ENCODE measurements around the gene CEP70.
"Not testable (repeated sequence)": the region's sequence is repeated elsewhere in the genome, so short reads cannot be mapped to it uniquely, and the experiment has no call there.

Gene CEP70

DNA sequence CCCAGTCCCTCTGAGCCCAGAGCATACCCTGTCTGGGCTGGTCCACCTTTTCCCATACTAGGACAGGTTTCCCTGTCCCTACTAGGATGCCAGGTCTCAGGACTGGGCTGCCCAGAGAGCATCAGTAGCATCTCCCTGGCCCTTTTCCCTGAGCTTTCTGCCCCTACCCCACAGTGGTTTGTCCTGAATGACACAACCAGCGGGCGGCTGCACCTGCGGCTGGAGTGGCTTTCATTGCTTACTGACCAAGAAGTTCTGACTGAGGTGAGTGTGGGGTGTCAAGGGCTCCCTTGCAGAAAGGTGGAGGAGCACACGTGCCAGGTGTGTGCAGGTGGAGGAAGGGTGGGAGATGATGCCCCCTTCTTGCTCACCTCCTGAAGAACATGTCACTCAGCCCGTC is 126.1 kb downstream of the CEP70 start:
- DNase-seq = no peak

DNA sequence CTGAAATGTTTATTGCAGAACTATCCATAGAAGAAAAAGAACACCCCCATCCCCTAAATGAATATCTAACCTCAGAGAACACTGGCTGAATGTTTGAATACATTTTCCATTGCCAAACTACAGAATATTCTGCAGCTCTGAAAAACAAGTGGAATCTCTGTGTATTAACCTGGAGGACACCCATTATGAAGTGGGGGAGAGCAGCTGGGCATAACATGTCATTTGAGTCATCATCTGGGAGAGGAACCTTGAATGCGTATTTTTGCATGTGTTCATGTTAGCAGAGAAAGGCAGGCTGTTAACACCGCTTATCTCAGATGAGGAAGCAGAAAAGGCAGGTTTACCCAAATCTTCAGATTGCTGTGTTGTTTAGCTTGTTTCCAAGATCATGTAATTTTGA is 128.1 kb downstream of the CEP70 start:
- no peak for DNase-seq

DNA sequence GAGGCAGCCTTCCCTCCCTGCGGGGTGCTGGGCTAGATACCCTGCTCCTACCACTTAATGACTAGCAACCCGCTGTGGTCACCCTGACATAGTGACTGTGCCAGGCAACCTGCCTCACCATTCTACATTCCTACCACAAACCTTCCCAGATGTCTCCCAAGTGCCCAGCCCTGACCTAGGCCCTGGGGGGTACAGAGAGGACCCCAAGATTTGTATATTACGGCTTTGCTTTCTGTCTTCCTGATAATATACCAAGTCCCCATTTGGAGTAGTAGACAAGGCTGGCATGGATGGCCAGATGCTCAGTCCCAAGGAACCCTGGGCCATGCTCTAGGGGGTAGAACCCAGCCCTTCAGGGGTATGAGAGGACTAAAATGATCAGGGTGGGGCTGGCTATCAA is 128.6 kb downstream of the CEP70 start:
- DNase-seq = no peak

DNA sequence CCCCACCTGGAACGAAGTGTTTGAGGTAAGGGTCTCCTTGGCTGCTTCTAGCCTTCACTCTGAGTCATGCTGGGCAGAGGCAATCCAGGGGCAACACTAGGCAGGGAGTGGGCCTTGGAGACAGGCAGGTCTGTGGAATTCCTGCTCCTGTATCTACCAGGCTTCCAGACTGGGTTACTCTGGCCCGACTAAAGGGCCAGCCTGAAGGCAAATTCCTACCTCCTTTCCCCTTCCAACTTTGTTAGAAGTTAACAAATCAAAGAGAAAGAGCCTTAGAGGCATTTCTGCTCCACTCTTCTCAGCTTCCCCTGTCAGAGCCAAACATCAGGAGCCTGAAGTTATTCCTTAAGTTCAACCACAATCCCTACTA is 129.6 kb downstream of the CEP70 start:
- no peak for DNase-seq

DNA sequence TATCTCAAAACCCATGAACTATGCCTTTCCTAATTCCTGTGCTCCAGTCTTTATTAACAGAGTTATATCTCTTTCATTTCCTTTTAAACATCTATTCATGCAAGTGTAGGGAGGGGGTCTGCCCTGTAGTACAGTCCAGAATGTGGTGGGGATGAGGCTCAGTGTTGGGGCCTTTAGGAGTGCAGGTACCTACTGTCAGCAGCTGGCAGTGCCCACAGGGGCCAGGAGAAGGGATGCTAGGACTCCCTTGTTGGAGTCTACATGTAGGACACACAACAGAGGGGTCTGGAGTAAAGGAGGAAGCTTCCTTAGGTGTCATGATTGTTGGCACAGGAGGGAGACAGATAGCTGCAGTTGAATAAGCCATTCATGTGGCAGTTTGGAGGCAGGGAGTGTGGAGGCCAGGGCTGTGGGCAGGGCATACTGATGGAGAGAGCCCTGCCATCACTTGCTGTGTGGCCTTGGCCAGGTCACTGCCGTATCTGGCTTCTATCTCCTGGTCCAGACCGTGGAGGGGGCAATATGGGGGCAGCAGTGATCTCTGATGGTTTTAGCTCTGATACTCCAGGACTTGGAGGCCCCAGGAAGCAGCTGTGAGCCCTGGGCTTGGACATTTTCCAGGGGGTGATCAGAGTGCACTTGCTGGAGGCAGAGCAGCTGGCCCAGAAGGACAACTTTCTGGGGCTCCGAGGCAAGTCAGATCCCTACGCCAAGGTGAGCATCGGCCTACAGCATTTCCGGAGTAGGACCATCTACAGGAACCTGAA is 130.2 kb downstream of the CEP70 start:
- no peak for DNase-seq

DNA sequence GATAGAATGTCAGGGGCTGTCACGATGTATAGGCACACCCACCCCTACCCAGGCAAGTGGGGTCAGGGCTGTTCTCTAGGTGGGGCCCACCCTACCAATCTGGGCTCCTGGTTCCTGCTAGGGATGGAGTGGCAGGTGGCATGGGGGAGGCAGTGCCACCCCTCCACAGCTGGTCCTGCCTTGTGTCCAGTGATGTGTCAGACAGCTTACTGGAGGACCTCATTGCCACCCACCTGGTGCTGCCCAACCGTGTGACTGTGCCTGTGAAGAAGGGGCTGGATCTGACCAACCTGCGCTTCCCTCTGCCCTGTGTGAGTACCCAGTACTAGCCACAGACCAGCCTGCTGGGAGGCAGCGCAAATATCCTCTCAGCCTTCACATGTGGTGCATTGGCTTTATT is 132.2 kb downstream of the CEP70 start:
- no peak for DNase-seq

DNA sequence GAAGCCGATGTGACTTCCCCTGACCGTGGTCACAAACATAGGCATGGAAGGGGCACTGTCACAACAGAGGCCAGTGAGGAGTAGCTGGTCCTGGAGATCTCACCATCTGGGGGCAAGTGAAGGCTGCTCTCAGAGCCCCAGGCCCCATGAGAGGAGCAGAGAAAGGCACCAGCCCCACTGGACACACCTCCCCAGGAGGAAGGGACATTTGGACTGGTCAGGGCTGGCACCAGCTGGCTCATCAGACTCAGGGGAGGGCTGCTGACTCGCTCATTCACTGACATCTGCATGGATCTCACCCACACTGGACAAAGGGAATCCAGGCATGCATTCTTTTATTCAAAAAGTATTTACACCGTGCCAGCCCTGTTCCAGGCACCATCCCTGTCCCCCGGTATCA is 132.8 kb downstream of the CEP70 start:
- DNase-seq = no peak

DNA sequence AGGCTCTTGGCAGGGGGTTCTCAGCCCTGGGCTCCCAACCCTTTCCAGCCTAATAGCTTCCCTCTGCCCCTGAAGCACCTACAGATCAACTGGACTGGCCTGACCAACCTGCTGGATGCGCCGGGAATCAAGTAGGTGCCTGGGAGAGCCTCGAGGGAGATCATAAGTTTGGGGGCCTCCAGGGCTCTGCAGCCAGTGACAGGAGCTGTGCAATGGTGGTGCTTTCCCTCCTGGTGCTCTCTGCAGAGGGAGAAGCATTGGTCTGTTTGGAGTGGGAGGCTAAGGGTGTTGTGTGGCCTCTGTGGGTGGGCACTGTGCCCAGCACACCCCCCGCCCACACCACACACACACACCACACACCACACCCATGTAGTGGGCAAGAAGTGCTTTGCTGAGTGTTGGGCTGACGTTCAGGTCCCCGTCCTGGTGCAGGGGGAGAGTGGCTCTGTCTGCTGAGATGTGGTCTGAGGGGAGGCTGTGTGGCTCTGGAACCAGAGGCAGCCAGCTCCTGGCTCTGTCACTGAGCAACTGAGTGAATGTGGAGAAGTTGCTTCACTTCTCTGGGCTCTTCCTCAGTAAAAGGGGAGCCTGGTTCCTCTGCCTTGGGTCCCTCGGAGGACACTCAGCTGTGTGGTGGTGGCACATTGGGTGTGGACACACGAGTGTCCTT is 133.4 kb downstream of the CEP70 start:
- no peak for DNase-seq

DNA sequence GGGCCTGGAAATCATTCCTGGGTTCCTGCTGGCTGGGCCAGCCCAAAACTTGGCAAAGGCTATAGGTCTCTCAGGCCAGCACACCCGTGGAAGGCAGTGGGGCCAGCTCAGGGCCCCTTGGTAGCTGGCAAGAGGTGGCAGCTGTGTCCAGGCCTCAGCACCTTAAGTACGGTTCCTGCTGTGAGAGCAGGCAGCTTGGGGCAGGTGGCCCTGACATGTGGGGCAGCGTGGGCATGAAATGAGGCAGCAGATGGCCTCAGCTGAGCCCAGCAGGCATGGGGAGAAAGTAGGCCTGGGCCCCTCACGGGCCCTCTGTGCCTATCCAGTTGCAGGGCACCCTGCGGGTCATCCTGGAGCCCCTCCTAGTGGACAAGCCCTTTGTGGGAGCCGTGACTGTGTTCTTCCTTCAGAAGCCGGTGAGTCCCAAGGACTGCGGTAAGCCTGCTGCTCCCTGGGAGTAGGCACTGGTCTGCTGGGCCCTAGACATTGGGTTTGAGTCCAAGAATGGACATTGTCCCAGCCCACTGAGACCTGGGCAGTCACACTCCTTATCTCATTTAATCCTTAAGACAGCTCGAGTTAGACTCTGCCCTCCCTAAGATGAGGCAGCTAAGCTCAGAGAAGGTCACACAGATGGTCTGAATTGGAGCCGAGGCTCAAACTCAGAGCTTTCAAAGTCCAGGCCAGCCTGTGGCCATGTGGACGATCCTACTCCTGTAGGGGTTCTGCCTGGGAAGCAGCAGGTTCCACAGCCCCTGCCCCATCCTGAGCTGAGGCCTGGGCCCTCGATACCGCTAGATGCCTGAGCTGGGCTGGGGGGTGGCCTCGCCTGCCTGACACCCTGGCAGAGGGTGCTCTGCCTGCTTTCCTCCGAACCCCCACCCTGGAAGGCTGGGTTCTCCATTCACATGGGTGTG is 134.2 kb downstream of the CEP70 start:
- DNase-seq = no peak

DNA sequence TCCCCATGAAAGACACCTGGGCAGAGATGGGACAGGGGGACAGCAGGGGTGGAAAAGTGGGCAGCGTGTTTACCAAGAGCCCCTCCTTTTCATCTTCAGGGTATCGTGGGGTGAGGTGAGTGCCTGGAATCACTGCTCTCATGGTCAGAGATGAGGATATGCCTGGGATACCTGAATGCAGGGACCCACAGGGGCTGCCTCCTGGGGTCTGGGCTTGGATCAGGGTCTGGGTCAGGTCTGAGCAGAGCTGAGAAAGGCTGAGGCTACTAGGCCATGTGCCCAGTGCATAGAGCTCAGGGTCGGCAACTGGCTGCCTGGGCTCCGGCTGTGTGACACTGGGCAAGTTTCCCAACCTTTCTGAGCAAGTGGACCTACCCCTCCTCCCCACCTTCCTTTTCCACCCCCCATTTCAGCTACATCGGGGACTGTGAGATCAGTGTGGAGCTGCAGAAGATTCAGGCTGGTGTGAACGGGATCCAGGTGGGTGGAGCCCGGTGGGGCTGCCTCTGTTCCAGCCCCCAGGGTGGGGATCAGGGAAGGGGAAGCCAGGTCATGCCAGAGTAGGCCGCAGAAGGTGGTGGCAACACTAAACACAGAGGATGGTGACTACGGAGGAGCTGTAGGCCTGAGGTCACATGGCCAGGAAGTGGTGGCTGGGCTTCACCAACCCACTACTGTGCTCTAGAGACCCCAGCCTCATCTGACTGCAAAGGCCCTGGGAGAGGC is 135.1 kb downstream of the CEP70 start:
- DNase-seq = no peak

DNA sequence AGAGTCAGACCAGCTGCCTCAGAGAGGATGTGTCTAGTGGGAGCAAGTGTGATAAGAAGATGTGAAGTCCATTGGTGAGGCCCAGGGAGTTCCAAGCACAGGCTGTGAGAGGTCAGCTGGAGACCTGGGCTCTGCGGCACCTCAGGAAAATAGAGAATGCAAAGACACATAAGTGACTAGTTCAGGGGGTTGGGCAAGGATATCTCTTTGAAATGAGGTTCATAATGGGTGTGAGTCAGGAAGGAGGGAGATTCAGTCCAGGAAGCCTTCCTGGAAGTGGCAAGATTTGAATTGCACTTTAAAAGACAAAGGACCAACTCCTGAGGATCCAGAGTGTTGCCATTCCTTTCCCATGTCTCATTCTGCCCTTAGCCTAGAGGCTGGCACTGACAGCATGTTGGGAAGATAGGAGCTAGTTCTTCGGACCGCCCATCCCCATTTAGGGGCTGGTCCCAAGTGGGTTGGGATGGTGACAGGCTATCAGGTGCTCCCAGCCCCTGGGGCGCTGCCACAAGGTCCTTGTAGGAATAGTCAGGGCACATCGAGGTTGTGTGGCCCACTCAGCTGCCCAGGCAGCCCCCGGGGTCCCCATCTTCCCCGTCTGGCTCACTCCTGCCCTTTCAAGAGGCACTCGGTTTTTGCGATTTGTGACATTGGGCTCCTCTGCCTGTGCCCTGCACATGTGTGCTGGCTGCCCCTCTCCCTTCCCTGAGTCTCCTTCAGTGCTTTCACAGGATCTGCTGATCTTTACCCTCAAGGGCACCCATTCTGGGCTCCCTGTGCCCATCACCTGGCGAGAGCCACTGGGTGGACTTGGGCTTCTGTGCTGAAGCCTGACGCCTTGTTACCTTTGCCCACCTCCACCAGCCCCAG is 136.0 kb downstream of the CEP70 start:
- DNase-seq = no peak

DNA sequence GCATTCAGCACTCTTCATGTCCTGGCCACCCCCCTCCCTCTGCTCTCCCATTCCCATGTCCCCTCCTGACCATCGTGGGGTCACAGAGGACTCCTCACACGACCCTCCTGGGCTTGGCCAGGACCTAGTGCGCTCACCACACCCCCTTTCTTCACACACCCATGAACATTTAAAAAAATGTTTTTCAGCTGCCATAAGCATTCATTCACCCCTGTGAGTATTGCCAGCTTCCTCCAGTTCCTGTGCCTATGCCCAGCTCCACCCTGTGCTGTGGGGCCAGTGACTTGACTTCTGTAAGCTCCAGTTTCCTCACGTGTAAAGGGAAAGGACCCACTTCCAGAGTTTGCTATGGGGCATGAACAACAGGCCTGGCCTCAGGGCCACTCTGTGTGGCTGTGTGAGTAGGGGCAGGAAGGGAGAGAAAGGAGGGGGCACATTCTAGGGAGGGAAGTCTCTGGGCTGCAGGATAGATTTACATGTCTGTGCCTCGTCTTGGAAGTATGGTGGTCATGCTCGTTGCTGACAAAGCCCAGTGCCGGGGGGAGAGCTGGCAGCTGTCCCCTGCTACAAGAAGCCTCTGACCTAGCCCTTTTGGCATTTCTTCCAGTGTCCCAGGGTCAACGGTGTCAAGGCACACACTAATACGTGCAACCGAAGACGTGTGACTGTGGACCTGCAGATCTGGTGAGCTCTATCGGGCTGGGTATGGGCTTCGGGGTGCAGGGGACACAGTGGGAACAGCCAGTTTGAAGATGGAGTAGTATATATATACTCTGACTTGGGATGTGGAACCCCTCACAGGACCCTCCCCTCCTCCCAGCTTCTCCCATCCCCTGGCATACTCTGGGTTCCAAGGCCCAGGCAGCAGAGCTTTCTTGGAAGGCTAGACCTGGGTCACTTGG is 136.8 kb downstream of the CEP70 start:
- no peak for DNase-seq

DNA sequence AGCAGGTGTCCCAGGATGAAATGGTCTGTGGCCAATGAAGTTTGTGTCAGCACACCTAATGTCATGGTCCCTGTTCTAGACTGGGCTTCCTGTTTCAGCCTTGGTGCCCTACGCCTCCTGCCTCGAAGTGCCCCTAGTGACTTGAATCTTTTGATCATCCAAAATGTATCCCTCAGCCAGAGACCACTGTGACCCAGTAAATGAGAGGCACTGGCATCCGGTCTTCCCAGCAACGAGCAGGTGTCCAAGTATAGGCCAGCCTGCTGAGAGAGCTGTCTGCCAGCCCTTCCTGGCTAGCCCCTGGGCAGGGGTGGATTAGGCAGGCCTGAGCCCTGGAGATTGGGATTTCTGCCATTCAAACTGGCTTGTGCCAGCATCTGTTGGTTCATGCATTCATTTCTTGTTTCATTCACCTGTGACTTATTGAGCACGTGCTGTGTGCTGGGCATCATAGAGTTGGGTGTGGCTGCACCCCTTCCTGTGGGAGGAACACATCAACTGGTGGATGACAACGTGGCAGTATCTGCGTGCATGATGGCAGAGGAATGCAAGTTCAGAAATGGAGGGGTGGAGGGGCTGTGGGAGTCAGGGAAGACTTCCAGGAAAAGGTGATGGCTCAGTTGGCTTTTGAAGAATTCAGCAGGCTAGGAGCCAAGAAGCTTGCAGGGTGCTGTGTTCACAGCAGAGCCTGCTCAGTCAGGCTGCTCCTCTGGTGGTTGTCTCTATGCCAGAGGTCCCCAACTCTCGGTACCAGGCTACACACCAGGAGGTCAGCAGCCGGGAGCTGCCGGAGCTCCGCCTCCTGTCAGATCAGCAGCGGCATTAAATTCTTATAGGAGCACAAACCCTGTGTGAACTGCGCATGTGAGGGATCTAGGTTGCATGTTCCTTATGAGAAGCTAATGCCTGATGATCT is 138.0 kb downstream of the CEP70 start:
- no peak for DNase-seq

DNA sequence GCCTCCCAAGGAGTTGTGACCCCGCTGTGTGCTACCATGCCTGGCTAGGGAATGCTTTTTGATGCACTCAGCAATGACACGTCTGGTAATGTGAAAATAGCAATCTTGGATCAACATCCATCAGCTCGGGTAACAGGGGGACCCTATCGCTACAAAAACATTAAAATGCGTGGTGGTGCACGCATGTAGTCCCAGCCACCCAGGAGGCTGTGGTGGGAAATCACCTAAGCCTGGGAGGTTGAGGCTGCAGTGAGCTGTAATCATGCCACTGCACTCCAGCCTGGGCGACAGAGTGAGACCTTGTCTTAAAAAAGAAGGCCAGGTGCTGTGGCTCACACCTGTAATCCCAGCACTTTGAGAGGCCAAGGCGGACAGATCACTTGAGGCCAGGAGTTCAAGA is 140.1 kb downstream of the CEP70 start:
- not testable (repeated sequence) for DNase-seq

DNA sequence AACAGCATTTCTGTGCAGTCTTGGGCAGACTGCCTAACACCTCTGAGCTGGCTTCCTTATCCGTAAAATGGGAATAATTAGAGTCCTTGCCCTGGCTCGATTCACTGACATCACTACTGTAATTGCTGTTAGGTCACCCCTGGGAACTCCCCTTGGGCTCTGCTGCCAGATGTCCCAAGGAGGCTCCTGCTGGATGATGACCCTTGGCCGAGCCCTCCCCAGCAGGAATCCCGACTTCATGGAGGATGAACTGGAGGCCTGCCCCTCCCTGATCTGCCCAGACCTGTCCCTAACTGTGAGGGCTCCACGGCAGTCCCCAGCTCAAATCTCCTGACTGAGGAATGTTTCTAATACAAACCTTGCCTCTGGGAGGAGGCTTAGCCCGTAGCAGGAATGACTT is 141.6 kb downstream of the CEP70 start:
- DNase-seq = no peak

DNA sequence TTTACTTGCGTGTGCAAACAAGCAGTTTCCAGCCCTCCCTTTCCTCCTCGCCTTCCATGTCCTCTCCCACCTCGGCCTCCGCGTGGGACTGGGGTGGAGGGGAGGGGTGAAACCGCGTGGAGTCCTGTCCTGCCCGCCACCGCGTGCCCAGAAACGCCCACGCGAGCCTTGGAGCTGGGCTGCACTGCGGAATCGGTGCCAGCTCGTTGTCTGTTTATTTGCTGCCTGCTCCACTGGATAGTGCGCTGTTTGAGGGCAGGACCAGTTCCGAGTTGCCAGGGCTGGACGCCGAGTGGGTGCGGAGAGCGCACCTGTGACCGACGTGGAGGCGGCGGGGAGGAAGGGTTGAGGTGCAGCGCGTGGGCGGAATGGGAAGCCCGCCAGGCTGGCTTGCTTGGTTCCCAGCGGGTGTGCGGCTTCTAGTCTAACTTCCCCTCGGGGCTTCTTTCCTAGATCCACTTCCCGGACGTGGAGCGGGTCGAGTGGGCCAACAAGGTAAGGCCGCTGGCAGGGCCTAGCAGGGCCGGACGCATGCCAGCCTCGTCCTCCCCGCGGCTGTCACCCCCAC is 142.4 kb downstream of the CEP70 start:
- no peak for DNase-seq

DNA sequence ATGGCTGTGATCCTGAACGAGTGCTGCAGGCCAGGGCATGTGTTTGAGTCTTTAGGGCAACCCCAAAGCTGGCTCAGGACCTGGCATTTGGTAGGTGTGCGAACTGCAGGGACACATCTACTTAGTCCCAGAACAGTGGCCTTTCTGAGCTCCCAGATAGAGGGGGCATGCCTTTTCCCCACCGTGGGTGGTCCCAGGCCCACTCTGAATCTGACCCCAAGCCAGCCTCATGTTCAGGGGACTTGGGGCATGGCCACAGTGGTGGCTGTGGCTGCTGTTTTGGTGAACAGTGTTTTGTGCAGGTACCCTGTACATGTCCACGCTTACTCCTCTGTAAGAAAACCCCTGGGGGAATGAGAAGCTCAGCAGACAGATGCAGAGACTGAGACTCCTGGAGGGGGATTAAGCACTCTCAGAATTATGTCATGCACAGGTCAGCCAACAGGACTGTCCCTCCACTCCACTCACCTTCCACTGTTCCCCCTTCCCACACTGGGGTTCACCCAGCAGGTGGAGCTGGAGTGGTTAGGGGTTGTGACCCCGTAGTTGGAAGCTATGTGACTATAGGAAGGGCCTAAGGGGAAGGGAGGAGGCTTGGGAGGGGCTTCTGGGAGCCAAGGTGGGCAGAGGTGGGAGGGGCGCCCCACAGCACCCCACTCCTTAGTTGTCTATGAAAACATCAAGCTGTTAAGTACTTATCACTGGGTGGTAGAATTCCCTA is 143.2 kb downstream of the CEP70 start:
- DNase-seq = no peak

DNA sequence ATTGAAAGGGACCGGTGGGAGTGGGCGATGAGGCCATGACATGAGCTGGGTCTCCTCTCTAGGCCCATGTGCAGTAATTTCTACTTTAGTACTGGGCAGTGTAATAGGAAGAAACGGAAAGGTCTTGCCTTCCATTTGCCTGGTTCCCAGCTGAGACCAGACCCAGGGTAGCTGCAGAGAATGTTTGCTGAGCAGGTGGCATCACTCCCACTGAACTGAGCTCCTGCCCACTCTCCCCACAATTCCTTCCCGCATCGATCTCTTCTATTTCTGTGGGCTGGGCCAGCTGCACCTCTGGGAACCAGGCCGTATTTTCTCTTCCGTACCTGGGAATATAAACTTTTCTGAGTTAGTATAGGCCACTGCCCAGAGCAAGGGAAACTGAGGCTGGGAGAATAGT is 143.9 kb downstream of the CEP70 start:
- no peak for DNase-seq

DNA sequence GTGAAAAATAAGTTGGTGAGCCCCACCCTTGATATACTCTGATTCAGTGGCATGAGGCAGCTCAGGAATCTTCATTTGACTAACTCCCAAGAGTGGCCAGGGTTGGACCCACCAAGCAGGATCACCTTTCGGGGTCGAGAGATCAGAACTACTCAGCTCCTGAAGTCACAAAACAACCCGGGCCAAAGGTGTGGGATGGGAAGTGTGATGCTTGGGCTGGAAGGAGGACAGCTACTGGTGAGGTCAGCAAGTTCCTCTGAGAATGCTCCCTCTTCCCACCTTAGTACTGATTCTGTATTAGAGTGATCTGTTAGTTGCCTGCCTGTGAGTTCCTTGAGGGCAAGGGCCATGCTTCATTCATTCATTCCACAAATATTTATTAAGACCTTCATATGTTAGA is 144.6 kb downstream of the CEP70 start:
- no peak for DNase-seq
